GM20000 (cell line): ENCODE data around the gene ANKRD33B.

ENCODE experiments used
- DNase-seq: peaks from one replicate; pipeline ENCODE4 v3.0.0; 2012; ENCODE audit warnings: low spot score
- TF ChIP-seq, protein P1 (sequence below): IDR thresholded peaks from 2 replicates; pipeline ENCODE4 v1.5.1; 2012; ENCODE audit warnings: mild to moderate bottlenecking, control low read depth; ENCODE audit errors: extremely low read depth, missing control alignments

ANKRD33B gene

DNA sequence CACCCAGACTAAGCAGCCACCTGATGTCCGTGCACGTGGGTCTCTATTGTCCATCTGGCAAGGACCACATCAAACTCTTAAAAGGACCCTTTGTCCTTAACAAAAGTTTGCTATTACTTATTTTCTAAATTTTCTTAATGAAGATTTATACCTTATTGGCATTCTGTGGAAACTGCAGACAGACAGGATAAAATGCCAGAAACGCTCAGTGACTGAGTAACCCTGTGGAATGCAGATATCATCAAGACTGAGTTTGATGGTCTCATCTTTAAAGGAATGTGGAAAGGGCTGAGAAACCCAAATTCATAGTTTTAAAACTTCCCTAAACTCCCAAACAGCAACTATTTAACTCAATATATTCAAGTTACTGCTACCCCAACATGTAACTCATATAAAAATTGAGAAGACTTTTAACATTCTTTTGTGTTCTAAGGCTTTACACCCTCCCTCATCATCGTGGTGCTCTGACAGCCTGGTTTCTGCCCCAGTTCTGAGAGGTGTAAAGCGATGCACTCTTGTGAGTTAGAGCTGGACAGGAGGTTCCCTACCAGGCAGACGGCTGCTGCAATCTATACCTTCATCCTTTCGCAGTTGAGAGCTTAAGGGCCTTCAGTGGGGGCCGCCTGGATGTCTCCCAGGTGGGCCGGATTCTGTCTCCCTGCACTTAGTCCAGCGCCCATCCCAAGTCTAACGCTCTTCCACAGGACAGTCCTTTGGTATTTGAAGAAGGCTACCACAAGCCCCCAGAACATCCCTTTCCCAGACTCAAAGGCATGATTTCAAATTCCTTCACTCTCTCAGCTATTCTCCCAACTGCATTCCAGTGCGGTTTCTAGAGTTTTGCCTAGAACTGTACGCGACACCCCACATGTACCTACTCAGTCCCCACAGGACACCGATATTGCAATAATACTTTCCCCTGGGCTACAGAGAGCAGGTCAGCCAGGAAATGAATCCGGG is 128.2 kb downstream of the ANKRD33B start:
- DNase-seq, result no peak
- TF ChIP-seq, protein P1, sequence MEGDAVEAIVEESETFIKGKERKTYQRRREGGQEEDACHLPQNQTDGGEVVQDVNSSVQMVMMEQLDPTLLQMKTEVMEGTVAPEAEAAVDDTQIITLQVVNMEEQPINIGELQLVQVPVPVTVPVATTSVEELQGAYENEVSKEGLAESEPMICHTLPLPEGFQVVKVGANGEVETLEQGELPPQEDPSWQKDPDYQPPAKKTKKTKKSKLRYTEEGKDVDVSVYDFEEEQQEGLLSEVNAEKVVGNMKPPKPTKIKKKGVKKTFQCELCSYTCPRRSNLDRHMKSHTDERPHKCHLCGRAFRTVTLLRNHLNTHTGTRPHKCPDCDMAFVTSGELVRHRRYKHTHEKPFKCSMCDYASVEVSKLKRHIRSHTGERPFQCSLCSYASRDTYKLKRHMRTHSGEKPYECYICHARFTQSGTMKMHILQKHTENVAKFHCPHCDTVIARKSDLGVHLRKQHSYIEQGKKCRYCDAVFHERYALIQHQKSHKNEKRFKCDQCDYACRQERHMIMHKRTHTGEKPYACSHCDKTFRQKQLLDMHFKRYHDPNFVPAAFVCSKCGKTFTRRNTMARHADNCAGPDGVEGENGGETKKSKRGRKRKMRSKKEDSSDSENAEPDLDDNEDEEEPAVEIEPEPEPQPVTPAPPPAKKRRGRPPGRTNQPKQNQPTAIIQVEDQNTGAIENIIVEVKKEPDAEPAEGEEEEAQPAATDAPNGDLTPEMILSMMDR, result no peak

DNA sequence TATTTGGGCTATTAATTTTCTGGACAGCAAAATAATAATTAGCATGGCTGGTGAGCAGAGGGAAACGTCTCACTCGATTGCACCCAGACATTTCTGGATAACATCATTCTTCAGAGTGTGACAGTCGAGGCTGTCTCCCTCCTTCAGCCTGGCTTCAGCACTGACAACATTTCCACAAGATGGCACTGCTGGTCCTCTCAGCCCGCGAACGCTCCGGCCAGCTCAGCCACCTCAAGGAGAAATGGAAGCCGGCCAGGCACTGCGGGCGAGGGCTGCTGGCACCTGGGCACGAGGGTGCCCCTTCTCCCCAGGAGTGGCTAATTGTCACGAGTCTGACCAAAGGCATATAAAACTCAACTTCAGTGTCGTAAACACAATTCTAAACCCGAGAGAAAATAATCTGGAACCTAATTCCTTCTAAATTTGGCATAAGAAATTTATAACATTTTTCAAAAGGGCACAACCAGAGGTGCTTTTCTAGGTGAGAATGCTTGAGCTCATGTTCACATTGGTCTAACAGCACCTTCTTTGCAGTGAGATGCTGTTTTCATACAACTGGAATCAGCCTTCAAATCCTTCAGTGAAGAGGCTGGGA is 131.3 kb downstream of the ANKRD33B start:
- TF ChIP-seq, protein P1, result peak; percentile 83
- peak; percentile 63 for DNase-seq

DNA sequence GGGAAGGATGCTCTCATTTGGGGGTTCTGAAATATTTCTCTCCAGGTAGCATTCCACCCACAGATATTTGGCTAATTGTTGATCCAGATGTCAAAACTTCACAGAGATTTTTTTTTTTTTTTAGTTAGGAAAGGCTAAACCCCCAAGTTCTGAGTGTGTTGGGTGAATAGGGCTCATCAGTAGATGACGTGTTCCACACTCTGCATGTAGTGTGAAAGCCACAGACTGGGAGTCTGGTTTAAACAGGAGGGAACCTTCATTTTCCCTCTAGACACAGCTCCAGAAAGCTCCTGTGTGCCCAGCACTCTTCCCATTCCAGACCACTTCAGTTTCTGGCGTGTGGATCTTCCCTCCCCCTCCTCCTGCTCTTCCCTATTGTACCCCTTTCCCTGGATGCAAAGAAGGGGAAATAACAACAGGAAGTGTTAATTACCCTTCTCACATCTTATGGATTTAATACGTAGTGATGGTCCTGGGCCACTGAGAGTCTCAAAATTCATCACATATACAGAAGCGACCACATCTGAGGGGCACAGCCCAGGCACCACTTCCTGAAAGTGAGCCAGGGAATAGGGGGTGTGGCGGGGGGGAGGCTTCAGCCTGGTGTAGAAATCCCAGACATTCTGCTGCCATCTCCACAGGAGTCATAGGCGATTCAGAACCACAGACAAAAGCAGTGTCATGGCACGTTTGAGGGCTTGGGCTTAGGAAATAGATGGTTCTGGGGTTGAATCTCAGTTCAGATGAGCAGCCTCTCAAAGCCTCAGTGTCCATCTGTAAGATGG is 132.1 kb downstream of the ANKRD33B start:
- no peak for DNase-seq
- TF ChIP-seq, protein P1, result no peak

DNA sequence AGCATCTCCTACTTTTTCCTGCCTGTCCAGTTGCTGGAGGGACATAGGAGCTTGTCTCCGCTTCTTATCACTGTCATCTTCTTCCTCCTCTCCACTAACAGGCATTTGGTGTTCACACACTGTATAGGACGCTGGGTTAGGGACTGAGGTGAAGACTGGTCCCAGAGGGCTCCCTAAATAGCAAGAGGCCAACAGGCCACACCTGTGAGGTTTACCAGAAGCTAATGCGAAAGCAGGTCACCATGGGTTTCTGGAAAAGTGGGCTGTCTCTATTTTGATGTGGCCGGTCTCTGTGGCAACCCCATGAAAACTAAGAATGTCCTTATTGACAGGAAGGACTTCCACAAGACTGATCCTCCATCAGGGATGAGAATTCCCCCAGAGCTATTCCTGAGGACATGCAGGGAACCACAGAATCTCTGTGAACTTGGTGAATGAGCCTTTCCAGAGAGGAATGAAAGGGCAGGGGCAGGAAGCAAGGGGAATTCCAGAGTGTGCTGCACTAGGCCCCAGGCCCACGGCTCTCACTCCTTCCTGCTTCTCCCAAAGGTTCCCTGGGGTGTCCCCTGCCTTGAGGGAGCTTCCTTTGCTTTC is 135.5 kb downstream of the ANKRD33B start:
- no peak for DNase-seq
- TF ChIP-seq, protein P1, result no peak

DNA sequence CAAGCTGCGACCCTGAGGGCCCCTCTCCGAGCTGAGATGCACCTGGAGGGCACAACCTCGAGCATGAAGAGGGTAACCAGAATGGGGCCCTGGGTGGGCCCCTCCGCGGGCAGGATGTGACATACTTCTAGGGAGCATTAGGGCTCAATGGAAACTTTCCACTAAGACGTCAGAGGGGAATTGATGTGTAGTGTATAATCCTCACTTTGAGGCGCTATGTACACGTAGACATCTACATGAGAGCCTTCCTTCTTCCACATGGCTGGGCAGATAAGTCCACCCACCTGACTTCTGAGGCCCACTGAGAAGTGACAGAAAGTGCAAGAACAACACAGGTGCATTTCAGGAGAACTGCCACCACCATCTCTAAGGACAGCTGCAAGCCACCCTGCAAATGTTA is 136.1 kb downstream of the ANKRD33B start:
- DNase-seq, result peak; percentile 58
- TF ChIP-seq, protein P1, result no peak

DNA sequence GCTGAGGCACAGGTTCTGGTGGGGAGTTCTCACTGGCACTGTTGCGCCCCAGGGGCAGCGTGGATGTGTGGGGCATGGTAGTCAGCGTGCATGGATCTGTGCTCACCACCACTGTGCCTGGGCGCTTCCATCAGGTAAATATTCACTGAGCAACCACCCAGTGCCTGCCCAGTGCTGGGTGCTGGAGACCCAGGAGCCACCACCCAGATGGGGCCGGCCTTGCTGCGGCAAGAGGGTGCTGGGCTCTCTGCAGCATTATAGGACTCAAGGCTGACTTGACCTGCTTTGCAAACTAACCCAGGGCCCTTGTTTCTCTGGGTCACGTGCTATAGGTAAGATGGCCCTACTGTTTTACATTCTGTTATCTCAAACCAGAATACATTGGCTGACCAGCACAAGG is 136.6 kb downstream of the ANKRD33B start:
- no peak for DNase-seq
- TF ChIP-seq, protein P1, result no peak
